ENCODE measurements around the gene MDC1.
"Not testable (repeated sequence)": the region's sequence is repeated elsewhere in the genome, so short reads cannot be mapped to it uniquely, and the experiment has no call there.

The MDC1 gene

GRCh38 chr6:30717129-30717844, at the start of gene MDC1:
TSS of gene MDC1 (minus strand) at chr6:30717281. CDS start at chr6:30715175, 2,106 bp downstream.
- peak; percentile 96 for DNase-seq (ENCODE audit: low read depth, low spot score)

GRCh38 chr6:30766461-30767157, 49.5 kb upstream of the MDC1 start:
- no peak for DNase-seq (ENCODE audit: low read depth, low spot score)

- DNase-seq (ENCODE audit: low read depth, low spot score) = not testable (repeated sequence)
Measured at GRCh38 chr6:30765495-30765894, 48.4 kb upstream of the MDC1 start.

GRCh38 chr6:30764490-30765043, 47.5 kb upstream of the MDC1 start:
- DNase-seq (ENCODE audit: low read depth, low spot score) = not testable (repeated sequence)

- DNase-seq (ENCODE audit: low read depth, low spot score) = no peak
Measured at GRCh38 chr6:30763618-30764489, 46.8 kb upstream of the MDC1 start.

GRCh38 chr6:30763155-30763617, 46.1 kb upstream of the MDC1 start:
- DNase-seq (ENCODE audit: low read depth, low spot score) = no peak

GRCh38 chr6:30761791-30762429, 44.8 kb upstream of the MDC1 start:
- DNase-seq (ENCODE audit: low read depth, low spot score) = no peak

GRCh38 chr6:30760549-30760948, 43.5 kb upstream of the MDC1 start:
- no peak for DNase-seq (ENCODE audit: low read depth, low spot score)

GRCh38 chr6:30759575-30760239, 42.6 kb upstream of the MDC1 start:
- no peak for DNase-seq (ENCODE audit: low read depth, low spot score)

- DNase-seq (ENCODE audit: low read depth, low spot score) = no peak
Measured at GRCh38 chr6:30757261-30757904, 40.3 kb upstream of the MDC1 start.

GRCh38 chr6:30756405-30757003, 39.4 kb upstream of the MDC1 start:
- not testable (repeated sequence) for DNase-seq (ENCODE audit: low read depth, low spot score)

- no peak for DNase-seq (ENCODE audit: low read depth, low spot score)
Measured at GRCh38 chr6:30754631-30755030, 37.5 kb upstream of the MDC1 start.

GRCh38 chr6:30752157-30752927, 35.3 kb upstream of the MDC1 start:
- no peak for DNase-seq (ENCODE audit: low read depth, low spot score)

- no peak for DNase-seq (ENCODE audit: low read depth, low spot score)
Measured at GRCh38 chr6:30750379-30750668, 33.2 kb upstream of the MDC1 start.

GRCh38 chr6:30749554-30750378, 32.7 kb upstream of the MDC1 start:
- no peak for DNase-seq (ENCODE audit: low read depth, low spot score)

GRCh38 chr6:30748851-30749540, 31.9 kb upstream of the MDC1 start:
- no peak for DNase-seq (ENCODE audit: low read depth, low spot score)

GRCh38 chr6:30747902-30748769, 31.1 kb upstream of the MDC1 start:
- no peak for DNase-seq (ENCODE audit: low read depth, low spot score)

All from activated naive CD8-positive, alpha-beta T cell treated with anti-CD3 and anti-CD28 coated beads, Interleukin-2, amount 50 U/mL, for 16 hours (primary cell).